HepG2 (cell line): ENCODE data around the gene IL17RB. TPM values are rescaled to one million over a fixed set of nuclear protein-coding genes. Genes with fewer than 3 reads are reported as not detected.

ENCODE experiments used
- ATAC-seq: fragments of 200-7000 bp; cut with Tn5 transposase; 3 replicates; pipeline ENCODE4 v1.9.1; 2020; ENCODE audit warnings: mild to moderate bottlenecking, moderate library complexity
- BruUV-seq: library from RNA; stranded (reverse); fragments of 400-500 nt; replicated peaks from 2 replicates; lab custom pipeline; 2021; lab: Mats Ljungman, UMichigan
- CTCF ChIA-PET: fragments of 300-600 bp; formaldehyde crosslinking; extraction: SDS; loops from one replicate; lab custom pipeline; 2021; ENCODE audit warnings: low total read pairs, inconsistent platforms, low intra/inter-chr PET ratio; lab: Yijun Ruan, JAX
- POLR2A ChIA-PET: fragments of 350-600 bp; sonication (Branson Sonifier 250); formaldehyde crosslinking; loops from one replicate; lab custom pipeline; 2020; ENCODE audit warnings: antibody characterized with exemption, inconsistent platforms; lab: Yijun Ruan, JAX
- DNase-seq: peaks from one replicate; pipeline ENCODE4 v3.0.0-alpha.2; 2015; ENCODE audit warnings: low spot score
- FAIRE-seq: peaks from 3 replicates; lab custom pipeline; 2011; peaks lifted over from hg19 to GRCh38; lab: Jason Lieb, UNC
- H2AFZ ChIP-seq: one replicate; pipeline ENCODE4 v1.6.1; 2011; ENCODE audit warnings: low read length, inconsistent platforms
- H3K27ac ChIP-seq: fragments of 300-600 bp; 3 replicates; pipeline ENCODE4 v1.8.0; 2011; ENCODE audit warnings: mixed run types, mild to moderate bottlenecking, mixed read lengths, low read length, inconsistent platforms; ENCODE audit not compliant: insufficient read depth; ENCODE audit errors: extremely low read length
- H3K27me3 ChIP-seq, 2 experiments: fragments of 200-600 bp in 1 of 2; 2 replicates in 1 of 2; 3 replicates in 1 of 2; pipeline versions ENCODE4 v1.6.0 to v1.8.0; 2011; ENCODE audit warnings: low read length in 2 of 2, mild to moderate bottlenecking in 2 of 2, moderate library complexity in 2 of 2, inconsistent platforms in 1 of 2; ENCODE audit not compliant: insufficient read depth in 2 of 2, control insufficient read depth in 1 of 2
- H3K36me3 ChIP-seq, 2 experiments: fragments of 200-600 bp in 1 of 2; replicated peaks in 1 of 2; 2 replicates in 1 of 2; 3 replicates in 1 of 2; pipeline versions ENCODE4 v1.5.1 to v1.8.0; 2011; ENCODE audit warnings: low read length in 2 of 2, inconsistent platforms in 1 of 2; ENCODE audit not compliant: insufficient read depth in 2 of 2, control insufficient read depth in 1 of 2
- H3K4me1 ChIP-seq: 2 replicates; pipeline ENCODE4 v1.5.1; 2012; ENCODE audit warnings: low read length, inconsistent platforms; ENCODE audit not compliant: insufficient read depth
- H3K4me2 ChIP-seq: 2 replicates; pipeline ENCODE4 v1.6.0; 2011; ENCODE audit warnings: low read depth, low read length, inconsistent platforms
- H3K4me3 ChIP-seq, 3 experiments: fragments of 200-600 bp in 1 of 3; sonication (generic), shearing (Covaris generic) in 1 of 3; replicated peaks in 1 of 3; 2 replicates each; pipeline ENCODE4 v1.5.1; 2011 to 2016; ENCODE audit warnings: low read length in 3 of 3, inconsistent platforms in 2 of 3, low read depth in 2 of 3, mild to moderate bottlenecking in 2 of 3, control low read depth in 1 of 3, mixed read lengths in 1 of 3; ENCODE audit not compliant: insufficient read depth in 1 of 3
- H3K79me2 ChIP-seq: one replicate; pipeline ENCODE4 v1.6.1; 2011; ENCODE audit warnings: low read length, inconsistent platforms; ENCODE audit not compliant: insufficient read depth
- H3K9ac ChIP-seq: 2 replicates; pipeline ENCODE4 v1.6.0; 2011; ENCODE audit warnings: mild to moderate bottlenecking, low read depth, low read length, inconsistent platforms; ENCODE audit not compliant: insufficient read depth
- H3K9me3 ChIP-seq: 2 replicates; pipeline ENCODE4 v1.5.1; 2012; ENCODE audit warnings: mild to moderate bottlenecking, low read length
- H4K20me1 ChIP-seq: 2 replicates; pipeline ENCODE4 v1.6.0; 2011; ENCODE audit warnings: inconsistent platforms, mild to moderate bottlenecking, low read length, moderate library complexity; ENCODE audit not compliant: insufficient read depth
- ETV6 ChIP-seq: sonication (generic); formaldehyde crosslinking; conservative IDR thresholded peaks from 2 replicates; pipeline ENCODE4 v1.4.0; 2020; ENCODE audit warnings: missing genetic modification reagents
- FOXA3 ChIP-seq: IDR thresholded peaks from 2 replicates; pipeline ENCODE4 v1.6.1; 2016; ENCODE audit warnings: missing genetic modification reagents, missing compliant biosample characterization
- KDM2A ChIP-seq: sonication (generic); formaldehyde crosslinking; IDR thresholded peaks from 2 replicates; pipeline ENCODE4 v1.4.0; 2020; ENCODE audit warnings: low read depth, missing genetic modification reagents, borderline replicate concordance
- KDM5A ChIP-seq: fragments of 200-600 bp; sonication (generic); IDR thresholded peaks from 2 replicates; pipeline ENCODE4 v1.7.0; 2018; ENCODE audit warnings: antibody characterized with exemption, mild to moderate bottlenecking, low read length, borderline replicate concordance
- KMT2B ChIP-seq: IDR thresholded peaks from 2 replicates; pipeline ENCODE4 v1.6.1; 2016; ENCODE audit warnings: missing genetic modification reagents, missing compliant biosample characterization
- MEF2D ChIP-seq: sonication (generic); formaldehyde crosslinking; IDR thresholded peaks from 2 replicates; pipeline ENCODE4 v1.5.1; 2020; ENCODE audit warnings: mild to moderate bottlenecking, missing genetic modification reagents
- MZF1 ChIP-seq: sonication (generic); formaldehyde crosslinking; IDR thresholded peaks from 2 replicates; pipeline ENCODE4 v1.8.1; 2023; ENCODE audit warnings: mild to moderate bottlenecking, missing genetic modification reagents, borderline replicate concordance
- NCOA1 ChIP-seq: sonication (generic); formaldehyde crosslinking; IDR thresholded peaks from 2 replicates; pipeline ENCODE4 v1.9.0; 2021; ENCODE audit warnings: missing genetic modification reagents
- POLR2A ChIP-seq, 2 experiments: IDR thresholded peaks; 2 replicates each; pipeline ENCODE4 v1.6.1; 2011; ENCODE audit warnings: low read depth in 2 of 2, low read length in 2 of 2, mild to moderate bottlenecking in 1 of 2, moderate library complexity in 1 of 2; ENCODE audit not compliant: insufficient read depth in 1 of 2
- SIN3B ChIP-seq: fragments of 150-350 bp; IDR thresholded peaks from 2 replicates; pipeline ENCODE4 v1.6.1; 2014; ENCODE audit warnings: low read length
- SYNCRIP ChIP-seq: fragments of 200-400 bp; formaldehyde crosslinking; IDR thresholded peaks from 2 replicates; pipeline ENCODE4 v1.6.1; 2018; ENCODE audit warnings: mild to moderate bottlenecking, low read depth, low read length; ENCODE audit not compliant: insufficient read depth
- TSC22D2 ChIP-seq: sonication (generic); formaldehyde crosslinking; IDR thresholded peaks from 2 replicates; pipeline ENCODE4 v1.5.1; 2020; ENCODE audit warnings: missing genetic modification reagents, mild to moderate bottlenecking, borderline replicate concordance
- ZMAT3 ChIP-seq: sonication (generic); formaldehyde crosslinking; conservative IDR thresholded peaks from 2 replicates; pipeline ENCODE4 v1.7.0; 2021; ENCODE audit warnings: missing genetic modification reagents
- ZNF34 ChIP-seq: sonication (generic); formaldehyde crosslinking; IDR thresholded peaks from 2 replicates; pipeline ENCODE4 v1.4.0; 2020; ENCODE audit warnings: mild to moderate bottlenecking, missing genetic modification reagents, borderline replicate concordance
- ZNF558 ChIP-seq: sonication (generic); formaldehyde crosslinking; IDR thresholded peaks from 2 replicates; pipeline ENCODE4 v1.9.0; 2022; ENCODE audit warnings: mild to moderate bottlenecking, missing genetic modification reagents, borderline replicate concordance
- WGBS: methylation state at CpG from one replicate; pipeline ENCODE4 v1.1.6; 2017; ENCODE audit warnings: low lambda C conversion rate; 5-methylcytosine and 5-hydroxymethylcytosine counted together
- in situ Hi-C: cut with HindIII; loops from 2 replicates; pipeline ENCODE4 v1.10.0; 2017; ENCODE audit warnings: low pct_unique_long_range_greater_than_20kb; ENCODE audit not compliant: extremely low pct_ligation_motif_present
- intact Hi-C: fragments of 100-400 bp; cut with micrococcal nuclease; formaldehyde crosslinking; loops from one replicate; pipeline ENCODE4 v1.10.0; 2022; ENCODE audit not compliant: unreplicated experiment
- polyA plus RNA-seq, 8 experiments: library from polyadenylated mRNA; depleted of rRNA in 3 of 8; stranded (reverse) in 7 of 8; unstranded in 1 of 8; fragments of >200 nt; fragmentation: Illumina TruSeq in 4 of 8; extraction: Trizol in 4 of 8; gene quantifications; 2 replicates each; pipeline versions ENCODE4 v1.2.1 to v1.2.3, GENCODE V29; 2011 to 2016; ENCODE audit warnings: low read depth in 4 of 8, missing spikeins in 1 of 8, mixed read lengths in 1 of 8; ENCODE audit not compliant: insufficient read depth in 1 of 8
- total RNA-seq, 5 experiments: library from RNA; depleted of rRNA; stranded (reverse); fragments of >200 nt; fragmentation: Illumina TruSeq; extraction: Trizol; gene quantifications; 2 replicates each; pipeline ENCODE4 v1.2.3, GENCODE V29; 2016; ENCODE audit warnings: low read depth in 1 of 5
- TF ChIP-seq, protein P1 (sequence below): sonication (generic); formaldehyde crosslinking; IDR thresholded peaks from 2 replicates; pipeline ENCODE4 v1.8.1; 2023; ENCODE audit warnings: mild to moderate bottlenecking, inconsistent platforms, moderate library complexity, missing genetic modification reagents, borderline replicate concordance
- TF ChIP-seq, protein P2 (sequence below), 2 experiments: sonication (generic) in 1 of 2; formaldehyde crosslinking in 1 of 2; IDR thresholded peaks; 2 replicates each; pipeline versions ENCODE4 v1.4.0 to v1.6.1; 2018 to 2020; ENCODE audit warnings: missing genetic modification reagents in 2 of 2, borderline replicate concordance in 1 of 2, low read depth in 1 of 2, mild to moderate bottlenecking in 1 of 2, missing biosample characterization in 1 of 2
- TF ChIP-seq, protein P3 (sequence below): sonication (generic); formaldehyde crosslinking; IDR thresholded peaks from 2 replicates; pipeline ENCODE4 v1.9.0; 2022; ENCODE audit warnings: low read depth, missing genetic modification reagents

IL17RB gene
- total and polyA plus RNA-seq, 2 of the 13 experiments (the other 11 are each of a cell fraction or from before 2014, with no cell fraction given) = 130 to 190 TPM

DNA sequence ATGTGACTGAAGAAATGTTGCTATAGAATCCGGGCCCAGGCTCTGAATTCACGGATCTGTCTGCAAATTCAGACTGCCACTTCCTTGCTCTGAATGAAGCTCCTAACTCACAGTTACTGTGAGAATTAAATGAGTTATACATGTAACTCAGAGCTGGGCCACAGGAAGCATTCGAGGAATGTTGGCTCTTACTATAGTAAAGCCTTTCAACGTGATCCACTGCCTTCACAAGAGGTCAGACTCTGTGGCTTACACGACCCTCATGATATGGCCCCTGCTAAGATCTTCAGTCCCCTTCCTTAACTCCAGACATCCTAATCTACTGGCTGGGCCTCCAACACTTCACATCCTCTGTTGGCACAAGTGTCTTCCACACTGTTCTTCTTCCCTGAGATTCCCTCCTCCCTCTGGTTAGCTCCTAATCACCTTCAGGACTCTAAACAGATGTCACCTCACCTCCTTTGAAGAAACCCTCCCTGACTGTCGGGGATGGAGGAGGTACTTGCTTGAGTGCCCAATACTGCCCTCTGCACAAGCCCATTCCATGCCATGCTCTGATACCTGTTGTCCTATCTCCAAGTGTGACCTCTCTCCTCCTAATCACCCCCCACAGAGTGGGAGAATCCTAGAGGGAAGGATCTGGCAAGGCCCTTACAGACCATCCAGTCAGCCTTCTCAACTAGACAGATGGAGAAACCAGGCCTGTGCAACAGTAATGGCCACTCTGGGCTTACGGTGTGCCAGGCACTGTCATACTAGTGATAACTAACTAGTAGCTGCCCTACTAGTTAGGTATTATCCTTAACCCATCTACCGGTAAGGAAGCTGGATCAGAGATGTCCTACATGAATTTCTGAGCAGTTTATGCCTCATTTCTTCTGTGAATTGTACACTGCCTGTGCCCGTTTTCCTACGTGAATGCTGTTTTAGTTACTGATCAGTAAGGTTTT lies 34.3 kb downstream of the IL17RB start:
- H3K27me3 ChIP-seq = no peaks in the 10 kb centered on the region; a peak in 1 of 5 replicates
- intact Hi-C loops (loop anchor here (2.0 kb wide), 1 partner anchor 38 kb away; no protein-coding TSS in a partner anchor), in situ Hi-C loops (loop anchor here (5.0 kb wide), 1 partner anchor 33 kb away; the partner anchor contains the start of genes CHDH and IL17RB)
- no peaks in the 10 kb centered on the region; the same call in 1 of the 2 replicates for H4K20me1 ChIP-seq
- peak; percentile 15 for FAIRE-seq
- WGBS = 45% methylated on average over 10 of the region's 10 CpGs
- BruUV-seq = no TSS peak
- H3K4me2 ChIP-seq = peak overlapping the region; percentile 89
- H3K4me1 ChIP-seq = peaks cover 17% of the 10 kb centered on the region
- ATAC-seq = peak; percentile 25
- peak overlapping the region; percentile 92 for H3K9ac ChIP-seq
- peaks cover 10 to 48% of the 10 kb centered on the region in 2 experiments for H3K36me3 ChIP-seq
- peak; percentile 25 for DNase-seq
- H3K79me2 ChIP-seq = peaks cover 15% of the 10 kb centered on the region
- H3K27ac ChIP-seq = peak overlapping the region; percentile 93
- ChIA-PET POLR2A (interaction anchor here (1.2 to 3.0 kb wide), 4 partner anchors 11 to 38 kb away, joined by 5 to 37 read pairs (median 9); partner anchors contain the start of genes CHDH, IL17RB and SELENOK), CTCF (no interaction called here)
- no peak overlapping the region for H2AFZ ChIP-seq
- H3K9me3 ChIP-seq = no peaks in the 10 kb centered on the region
- H3K4me3 ChIP-seq = peak overlapping the region; percentile 91 to 98 (median 97)
- TF ChIP-seq FOXA3 (CRISPR knock-in tag) (no peak), KMT2B (CRISPR knock-in tag) (no peak), ZMAT3 (no peak), ETV6 (no peak), KDM5A (0 out of 2 replicates have a peak, but pooled peaks have one; percentile 5), ZNF558 (CRISPR knock-in tag) (0 out of 2 replicates have a peak, but pooled peaks have one; percentile 7), KDM2A (CRISPR knock-in tag) (0 out of 2 replicates have a peak, but pooled peaks have one; percentile 20), NCOA1 (CRISPR knock-in tag) (no peak), MZF1 (no peak), SYNCRIP (no peak), POLR2A (IDR thresholded peaks at IDR 0.05; ENCODE audit: insufficient read depth in 1 of 2, low read depth in 2 of 2, low read length in 2 of 2) (peak in 1 of 2 experiments; percentile 42; a peak in 1 of 4 replicates), TSC22D2 (CRISPR knock-in tag) (no peak), SIN3B (no peak), MEF2D (CRISPR knock-in tag) (no peak), ZNF34 (CRISPR knock-in tag) (no peak)
- TF ChIP-seq, protein P1, sequence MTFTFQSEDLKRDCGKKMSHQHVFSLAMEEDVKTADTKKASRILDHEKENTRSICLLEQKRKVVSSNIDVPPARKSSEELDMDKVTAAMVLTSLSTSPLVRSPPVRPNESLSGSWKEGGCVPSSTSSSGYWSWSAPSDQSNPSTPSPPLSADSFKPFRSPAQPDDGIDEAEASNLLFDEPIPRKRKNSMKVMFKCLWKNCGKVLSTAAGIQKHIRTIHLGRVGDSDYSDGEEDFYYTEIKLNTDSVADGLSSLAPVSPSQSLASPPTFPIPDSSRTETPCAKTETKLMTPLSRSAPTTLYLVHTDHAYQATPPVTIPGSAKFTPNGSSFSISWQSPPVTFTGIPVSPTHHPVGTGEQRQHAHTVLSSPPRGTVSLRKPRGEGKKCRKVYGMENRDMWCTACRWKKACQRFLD = no peak
- TF ChIP-seq, protein P2, sequence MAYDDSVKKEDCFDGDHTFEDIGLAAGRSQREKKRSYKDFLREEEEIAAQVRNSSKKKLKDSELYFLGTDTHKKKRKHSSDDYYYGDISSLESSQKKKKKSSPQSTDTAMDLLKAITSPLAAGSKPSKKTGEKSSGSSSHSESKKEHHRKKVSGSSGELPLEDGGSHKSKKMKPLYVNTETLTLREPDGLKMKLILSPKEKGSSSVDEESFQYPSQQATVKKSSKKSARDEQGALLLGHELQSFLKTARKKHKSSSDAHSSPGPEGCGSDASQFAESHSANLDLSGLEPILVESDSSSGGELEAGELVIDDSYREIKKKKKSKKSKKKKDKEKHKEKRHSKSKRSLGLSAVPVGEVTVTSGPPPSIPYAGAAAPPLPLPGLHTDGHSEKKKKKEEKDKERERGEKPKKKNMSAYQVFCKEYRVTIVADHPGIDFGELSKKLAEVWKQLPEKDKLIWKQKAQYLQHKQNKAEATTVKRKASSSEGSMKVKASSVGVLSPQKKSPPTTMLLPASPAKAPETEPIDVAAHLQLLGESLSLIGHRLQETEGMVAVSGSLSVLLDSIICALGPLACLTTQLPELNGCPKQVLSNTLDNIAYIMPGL (CRISPR knock-in tag; IDR thresholded peaks at IDR 0.05; ENCODE audit: borderline replicate concordance in 1 of 2, low read depth in 1 of 2) = no peak
- TF ChIP-seq, protein P3, sequence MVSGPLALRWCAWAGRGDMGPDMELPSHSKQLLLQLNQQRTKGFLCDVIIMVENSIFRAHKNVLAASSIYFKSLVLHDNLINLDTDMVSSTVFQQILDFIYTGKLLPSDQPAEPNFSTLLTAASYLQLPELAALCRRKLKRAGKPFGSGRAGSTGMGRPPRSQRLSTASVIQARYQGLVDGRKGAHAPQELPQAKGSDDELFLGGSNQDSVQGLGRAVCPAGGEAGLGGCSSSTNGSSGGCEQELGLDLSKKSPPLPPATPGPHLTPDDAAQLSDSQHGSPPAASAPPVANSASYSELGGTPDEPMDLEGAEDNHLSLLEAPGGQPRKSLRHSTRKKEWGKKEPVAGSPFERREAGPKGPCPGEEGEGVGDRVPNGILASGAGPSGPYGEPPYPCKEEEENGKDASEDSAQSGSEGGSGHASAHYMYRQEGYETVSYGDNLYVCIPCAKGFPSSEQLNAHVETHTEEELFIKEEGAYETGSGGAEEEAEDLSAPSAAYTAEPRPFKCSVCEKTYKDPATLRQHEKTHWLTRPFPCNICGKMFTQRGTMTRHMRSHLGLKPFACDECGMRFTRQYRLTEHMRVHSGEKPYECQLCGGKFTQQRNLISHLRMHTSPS (CRISPR knock-in tag) = no peak
